Cortex of kidney (tissue), 1 donor: ENCODE data around the gene FBXL17.

ENCODE experiments used
- DNase-seq: peaks from one replicate; lab custom pipeline; 2025; lab: John Stamatoyannopoulos, UW

Gene FBXL17

GRCh38 chr5:107913494-107913893, 468.4 kb downstream of the FBXL17 start:
- no peak for DNase-seq

GRCh38 chr5:107900721-107901120, 481.2 kb downstream of the FBXL17 start:
- no peak for DNase-seq

GRCh38 chr5:107894361-107894760, 487.5 kb downstream of the FBXL17 start:
- DNase-seq = no peak

GRCh38 chr5:107893642-107894041, 488.3 kb downstream of the FBXL17 start:
- no peak for DNase-seq

- no peak for DNase-seq
Observed at GRCh38 chr5:107889387-107889786, 492.5 kb downstream of the FBXL17 start.

GRCh38 chr5:107888541-107888940, 493.4 kb downstream of the FBXL17 start:
- DNase-seq = no peak

GRCh38 chr5:107887166-107887943, 494.5 kb downstream of the FBXL17 start:
- DNase-seq = no peak

- DNase-seq = no peak
Observed at GRCh38 chr5:107885601-107886000, 496.3 kb downstream of the FBXL17 start.

GRCh38 chr5:107884871-107885270, 497.0 kb downstream of the FBXL17 start:
- no peak for DNase-seq

- DNase-seq = no peak
Observed at GRCh38 chr5:107878661-107879060, 503.2 kb downstream of the FBXL17 start.

- DNase-seq = no peak
Observed at GRCh38 chr5:107876906-107877305, 505.0 kb downstream of the FBXL17 start.

GRCh38 chr5:107876261-107876660, 505.6 kb downstream of the FBXL17 start:
- DNase-seq = no peak

GRCh38 chr5:107875833-107876232, 506.1 kb downstream of the FBXL17 start:
- no peak for DNase-seq

GRCh38 chr5:107874795-107875194, 507.1 kb downstream of the FBXL17 start:
- no peak for DNase-seq

- DNase-seq = no peak
Observed at GRCh38 chr5:107873877-107874276, 508.0 kb downstream of the FBXL17 start.

- DNase-seq = no peak
Observed at GRCh38 chr5:107871023-107871422, 510.9 kb downstream of the FBXL17 start.

- DNase-seq = no peak
Observed at GRCh38 chr5:107869438-107870115, 512.3 kb downstream of the FBXL17 start.

GRCh38 chr5:107868650-107869409, 513.1 kb downstream of the FBXL17 start:
- DNase-seq = no peak

- DNase-seq = no peak
Observed at GRCh38 chr5:107867266-107867665, 514.6 kb downstream of the FBXL17 start.

- DNase-seq = no peak
Observed at GRCh38 chr5:107864793-107865192, 517.1 kb downstream of the FBXL17 start.

GRCh38 chr5:107863125-107863524, 518.8 kb downstream of the FBXL17 start:
- DNase-seq = no peak

- no peak for DNase-seq
Observed at GRCh38 chr5:107861565-107861964, 520.3 kb downstream of the FBXL17 start.

- no peak for DNase-seq
Observed at GRCh38 chr5:107860044-107860443, 521.9 kb downstream of the FBXL17 start.
